RWPE2 (cell line): ENCODE results near the gene CCPG1.

Source experiments
- ATAC-seq: fragments of 200-7000 bp; cut with Tn5 transposase; 3 replicates; pipeline ENCODE4 v1.9.1; 2021; ENCODE audit warnings: low read depth
- DNase-seq: peaks from one replicate; pipeline ENCODE4 v3.0.0-alpha.2; 2020; ENCODE audit warnings: low spot score
- H3K27ac ChIP-seq: fragments of 450-650 bp; 2 replicates; pipeline ENCODE4 v1.5.1; 2017; ENCODE audit warnings: mild to moderate bottlenecking; ENCODE audit not compliant: poor library complexity, severe bottlenecking
- H3K27me3 ChIP-seq: fragments of 250-450 bp; sonication (Bioruptor Pico); 2 replicates; pipeline ENCODE4 v1.5.1; 2021; ENCODE audit warnings: mild to moderate bottlenecking, moderate library complexity; ENCODE audit not compliant: insufficient read depth, poor library complexity, severe bottlenecking
- H3K36me3 ChIP-seq: fragments of 250-450 bp; sonication (Bioruptor Pico); 2 replicates; pipeline ENCODE4 v1.5.1; 2020; ENCODE audit warnings: low read depth, mild to moderate bottlenecking, moderate library complexity
- H3K4me1 ChIP-seq: fragments of 250-450 bp; sonication (Bioruptor Pico); 2 replicates; pipeline ENCODE4 v1.5.1; 2021; ENCODE audit warnings: mild to moderate bottlenecking, moderate library complexity; ENCODE audit not compliant: insufficient read depth, poor library complexity, severe bottlenecking
- H3K4me3 ChIP-seq: fragments of 250-450 bp; sonication (Bioruptor Pico); 2 replicates; pipeline ENCODE4 v1.5.1; 2021; ENCODE audit warnings: mild to moderate bottlenecking, moderate library complexity; ENCODE audit not compliant: severe bottlenecking
- H3K9me3 ChIP-seq: fragments of 250-450 bp; sonication (Bioruptor Pico); 2 replicates; pipeline ENCODE4 v1.5.1; 2021; ENCODE audit warnings: mild to moderate bottlenecking, moderate library complexity; ENCODE audit not compliant: severe bottlenecking
- TF ChIP-seq, protein P1 (sequence below): fragments of 450-650 bp; IDR thresholded peaks from one replicate; pipeline ENCODE4 v1.5.1; 2017; ENCODE audit warnings: mild to moderate bottlenecking, moderate library complexity; ENCODE audit not compliant: poor library complexity, severe bottlenecking

The CCPG1 gene

GRCh38 chr15:55361048-55361447, 47.1 kb downstream of the CCPG1 start:
- H3K36me3 ChIP-seq, result no peaks in the 10 kb centered on the region
- H3K27ac ChIP-seq, result no peak overlapping the region
- H3K27me3 ChIP-seq, result no peaks in the 10 kb centered on the region
- TF ChIP-seq, protein P1, sequence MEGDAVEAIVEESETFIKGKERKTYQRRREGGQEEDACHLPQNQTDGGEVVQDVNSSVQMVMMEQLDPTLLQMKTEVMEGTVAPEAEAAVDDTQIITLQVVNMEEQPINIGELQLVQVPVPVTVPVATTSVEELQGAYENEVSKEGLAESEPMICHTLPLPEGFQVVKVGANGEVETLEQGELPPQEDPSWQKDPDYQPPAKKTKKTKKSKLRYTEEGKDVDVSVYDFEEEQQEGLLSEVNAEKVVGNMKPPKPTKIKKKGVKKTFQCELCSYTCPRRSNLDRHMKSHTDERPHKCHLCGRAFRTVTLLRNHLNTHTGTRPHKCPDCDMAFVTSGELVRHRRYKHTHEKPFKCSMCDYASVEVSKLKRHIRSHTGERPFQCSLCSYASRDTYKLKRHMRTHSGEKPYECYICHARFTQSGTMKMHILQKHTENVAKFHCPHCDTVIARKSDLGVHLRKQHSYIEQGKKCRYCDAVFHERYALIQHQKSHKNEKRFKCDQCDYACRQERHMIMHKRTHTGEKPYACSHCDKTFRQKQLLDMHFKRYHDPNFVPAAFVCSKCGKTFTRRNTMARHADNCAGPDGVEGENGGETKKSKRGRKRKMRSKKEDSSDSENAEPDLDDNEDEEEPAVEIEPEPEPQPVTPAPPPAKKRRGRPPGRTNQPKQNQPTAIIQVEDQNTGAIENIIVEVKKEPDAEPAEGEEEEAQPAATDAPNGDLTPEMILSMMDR, result no peak
- no peaks in the 10 kb centered on the region for H3K4me1 ChIP-seq
- no peaks in the 10 kb centered on the region for H3K9me3 ChIP-seq
- ATAC-seq, result no peak
- no peak for DNase-seq
- H3K4me3 ChIP-seq, result no peak overlapping the region

DNA sequence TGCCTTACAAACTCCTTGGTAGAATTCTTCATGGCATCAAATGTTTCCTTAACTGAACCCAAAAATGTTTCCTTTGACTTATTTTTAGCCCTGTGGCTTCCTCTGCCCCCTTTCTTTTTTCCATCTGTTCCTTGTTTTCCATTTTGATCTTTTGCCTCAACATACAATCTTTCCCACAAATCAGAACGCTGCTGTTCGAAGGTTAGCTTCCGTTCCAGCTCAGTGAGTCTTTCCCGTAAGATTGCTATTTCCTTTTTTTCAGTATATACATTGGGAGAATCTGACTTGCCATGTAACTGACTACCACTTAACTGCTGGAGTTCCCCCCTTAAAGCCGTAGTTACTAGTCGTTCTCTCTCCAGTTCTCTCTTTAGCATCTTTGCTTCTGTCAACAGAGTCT, 47.9 kb downstream of the CCPG1 start:
- TF ChIP-seq, protein P1, result no peak
- Histone ChIP-seq H3K9me3 (no peaks in the 10 kb centered on the region), H3K27me3 (no peaks in the 10 kb centered on the region), H3K4me3 (no peak overlapping the region), H3K36me3 (peaks cover 5% of the 10 kb centered on the region; the same call in 1 of the 2 replicates), H3K4me1 (no peaks in the 10 kb centered on the region), H3K27ac (no peak overlapping the region)
- DNase-seq, result no peak
- no peak for ATAC-seq

DNA sequence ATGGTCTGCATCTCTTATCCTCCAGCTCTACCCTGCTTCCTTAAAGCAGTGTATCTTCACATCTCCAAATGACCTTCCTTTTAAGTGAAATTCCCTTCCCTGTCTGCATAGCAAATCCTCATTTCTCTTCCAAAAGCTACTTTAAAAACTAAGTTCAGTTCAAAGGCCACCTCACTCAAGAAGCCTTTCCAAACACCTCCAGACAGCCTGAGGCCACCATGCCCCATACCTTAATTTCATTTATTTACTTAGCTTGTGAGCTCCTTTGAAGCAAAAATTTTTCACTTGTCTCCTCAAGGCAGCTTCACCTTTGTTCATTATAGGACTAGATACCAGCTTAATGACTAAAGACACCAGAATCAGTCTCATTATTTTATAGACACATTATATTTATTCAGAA, 49.7 kb downstream of the CCPG1 start:
- no peaks in the 10 kb centered on the region for H3K27me3 ChIP-seq
- H3K9me3 ChIP-seq, result no peaks in the 10 kb centered on the region
- H3K4me1 ChIP-seq, result no peaks in the 10 kb centered on the region
- TF ChIP-seq, protein P1, result no peak
- DNase-seq (no peak), ATAC-seq (0 out of 3 replicates have a peak, but pooled peaks have one; percentile 11)
- H3K4me3 ChIP-seq, result no peak overlapping the region
- H3K27ac ChIP-seq, result no peak overlapping the region
- H3K36me3 ChIP-seq, result peaks cover 13% of the 10 kb centered on the region; the same call in 1 of the 2 replicates

DNA sequence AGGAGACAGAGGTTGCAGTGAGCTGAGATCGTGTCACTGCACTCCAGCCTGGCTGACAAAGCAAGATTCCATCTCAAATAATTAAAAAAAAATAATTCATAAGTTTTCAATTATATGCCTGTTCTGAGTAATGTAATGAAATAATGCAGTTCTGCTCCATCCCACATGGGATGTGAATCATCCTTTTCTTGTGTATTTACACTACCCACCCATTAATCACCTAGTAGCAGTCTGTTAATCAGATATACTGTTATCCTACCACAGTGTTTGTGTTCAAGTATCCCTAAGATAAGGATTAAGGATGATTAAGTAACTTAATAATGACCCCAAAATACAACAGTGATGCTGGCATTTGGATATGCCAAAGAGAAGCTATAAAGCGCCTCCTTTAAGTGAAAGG, 50.4 kb downstream of the CCPG1 start:
- Histone ChIP-seq H3K27ac (no peak overlapping the region), H3K36me3 (peaks cover 13% of the 10 kb centered on the region; the same call in 1 of the 2 replicates), H3K9me3 (no peaks in the 10 kb centered on the region), H3K27me3 (no peaks in the 10 kb centered on the region), H3K4me3 (no peak overlapping the region), H3K4me1 (no peaks in the 10 kb centered on the region)
- ATAC-seq (peak; percentile 81), DNase-seq (no peak)
- TF ChIP-seq, protein P1, result no peak

DNA sequence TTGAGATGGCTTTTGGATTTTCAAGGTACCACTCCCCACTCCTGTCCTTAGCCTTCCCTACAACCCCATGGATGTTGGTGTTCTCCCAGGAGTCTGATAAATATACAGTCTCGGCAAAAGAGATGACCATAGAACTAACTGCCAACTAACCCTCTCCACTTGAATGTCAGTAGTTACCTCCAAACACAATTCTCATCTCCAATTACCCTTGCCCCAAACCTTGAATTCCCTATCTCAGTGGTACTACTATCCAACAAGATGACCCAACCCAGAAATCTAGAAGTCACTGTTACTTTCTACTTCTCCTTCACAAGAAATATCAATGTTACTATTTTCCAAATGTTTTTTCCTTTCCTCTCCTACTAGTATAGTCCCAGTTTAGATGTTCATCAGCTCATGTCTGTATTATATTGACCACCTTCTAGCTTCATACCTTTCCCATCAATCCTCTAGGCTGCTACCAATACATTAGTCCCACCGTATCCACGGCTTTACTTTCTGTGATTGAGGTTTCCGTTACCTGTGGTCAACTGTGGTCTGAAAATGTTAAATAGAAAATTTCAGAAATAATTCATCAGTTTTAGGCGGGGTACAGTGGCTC, 51.1 kb downstream of the CCPG1 start:
- no peak for DNase-seq
- no peak overlapping the region for H3K27ac ChIP-seq
- H3K9me3 ChIP-seq, result no peaks in the 10 kb centered on the region
- no peaks in the 10 kb centered on the region for H3K27me3 ChIP-seq
- no peak for ATAC-seq
- H3K4me1 ChIP-seq, result no peaks in the 10 kb centered on the region
- peaks cover 13% of the 10 kb centered on the region; the same call in 1 of the 2 replicates for H3K36me3 ChIP-seq
- TF ChIP-seq, protein P1, result no peak
- no peak overlapping the region for H3K4me3 ChIP-seq
